Renal cortical epithelial cell (primary cell): Measurements from ENCODE around the gene ZMYND8. TPM values are rescaled to one million over a fixed set of nuclear protein-coding genes. Genes with fewer than 3 reads are reported as not detected.
A peak's percentile ranks its signal among the peaks of the same experiment; 100 is the strongest.
"Not testable (repeated sequence)": the region's sequence is repeated elsewhere in the genome, so short reads cannot be mapped to it uniquely, and the experiment has no call there.

ENCODE experiments used
- DNase-seq: peaks from one replicate; pipeline ENCODE4 v3.0.0-alpha.2; 2011; ENCODE audit warnings: low read depth
- total RNA-seq: library from RNA; depleted of rRNA; stranded (reverse); fragments of >200 nt; gene quantifications from 2 replicates; pipeline ENCODE4 v1.2.3, GENCODE V29; 2014

ZMYND8 gene
- total RNA-seq, 1 donor from 2014 or later: 21.9 TPM

- DNase-seq: no peak
These were observed 45.8 kb downstream of the ZMYND8 start for GRCh38 chr20:47310729-47311128.

GRCh38 chr20:47309806-47310426, 46.6 kb downstream of the ZMYND8 start:
- DNase-seq: no peak

- DNase-seq: no peak
These were observed 47.1 kb downstream of the ZMYND8 start for GRCh38 chr20:47309394-47309793.

- DNase-seq: not testable (repeated sequence)
These were observed 48.9 kb downstream of the ZMYND8 start for GRCh38 chr20:47307569-47307968.

- DNase-seq: no peak
These were observed 49.6 kb downstream of the ZMYND8 start for GRCh38 chr20:47306755-47307370.

GRCh38 chr20:47306095-47306494, 50.4 kb downstream of the ZMYND8 start:
- DNase-seq: no peak

GRCh38 chr20:47305667-47306066, 50.8 kb downstream of the ZMYND8 start:
- no peak for DNase-seq

GRCh38 chr20:47304287-47304686, 52.2 kb downstream of the ZMYND8 start:
- DNase-seq: peak; percentile 22

GRCh38 chr20:47303736-47304135, 52.8 kb downstream of the ZMYND8 start:
- DNase-seq: no peak

- peak; percentile 69 for DNase-seq
These were observed 56.4 kb downstream of the ZMYND8 start for GRCh38 chr20:47300071-47300470.

- no peak for DNase-seq
These were observed 57.9 kb downstream of the ZMYND8 start for GRCh38 chr20:47298624-47299023.

- no peak for DNase-seq
These were observed 58.8 kb downstream of the ZMYND8 start for GRCh38 chr20:47297746-47298145.

GRCh38 chr20:47296950-47297349, 59.5 kb downstream of the ZMYND8 start:
- DNase-seq: no peak

- DNase-seq: peak; percentile 11
These were observed 60.5 kb downstream of the ZMYND8 start for GRCh38 chr20:47295921-47296426.

GRCh38 chr20:47295129-47295813, 61.2 kb downstream of the ZMYND8 start:
- no peak for DNase-seq

- DNase-seq: no peak
These were observed 62.9 kb downstream of the ZMYND8 start for GRCh38 chr20:47293631-47294030.

- DNase-seq: no peak
These were observed 63.9 kb downstream of the ZMYND8 start for GRCh38 chr20:47292581-47292980.

GRCh38 chr20:47290666-47291430, 65.7 kb downstream of the ZMYND8 start:
- no peak for DNase-seq

GRCh38 chr20:47290008-47290407, 66.5 kb downstream of the ZMYND8 start:
- DNase-seq: no peak

GRCh38 chr20:47289096-47289495, 67.4 kb downstream of the ZMYND8 start:
- no peak for DNase-seq

GRCh38 chr20:47288530-47288929, 68.0 kb downstream of the ZMYND8 start:
- DNase-seq: not testable (repeated sequence)

GRCh38 chr20:47287609-47288144, 68.8 kb downstream of the ZMYND8 start:
- DNase-seq: no peak
